A549 treated with GW870086 at 1 μM for 4 hours (cell line): ENCODE results near the gene GPR101. TPM values are rescaled to one million over a fixed set of nuclear protein-coding genes. Genes with fewer than 3 reads are reported as not detected.

ENCODE experiments used
- total RNA-seq: library from RNA; stranded (reverse); fragments of 200-300 nt; extraction: Qiagen RNA extraction; gene quantifications from 5 replicates; pipeline ENCODE4 v1.2.3, GENCODE V29; 2022; ENCODE audit warnings: low read depth

Gene GPR101, protein sequence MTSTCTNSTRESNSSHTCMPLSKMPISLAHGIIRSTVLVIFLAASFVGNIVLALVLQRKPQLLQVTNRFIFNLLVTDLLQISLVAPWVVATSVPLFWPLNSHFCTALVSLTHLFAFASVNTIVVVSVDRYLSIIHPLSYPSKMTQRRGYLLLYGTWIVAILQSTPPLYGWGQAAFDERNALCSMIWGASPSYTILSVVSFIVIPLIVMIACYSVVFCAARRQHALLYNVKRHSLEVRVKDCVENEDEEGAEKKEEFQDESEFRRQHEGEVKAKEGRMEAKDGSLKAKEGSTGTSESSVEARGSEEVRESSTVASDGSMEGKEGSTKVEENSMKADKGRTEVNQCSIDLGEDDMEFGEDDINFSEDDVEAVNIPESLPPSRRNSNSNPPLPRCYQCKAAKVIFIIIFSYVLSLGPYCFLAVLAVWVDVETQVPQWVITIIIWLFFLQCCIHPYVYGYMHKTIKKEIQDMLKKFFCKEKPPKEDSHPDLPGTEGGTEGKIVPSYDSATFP
- not detected in 5 replicates for total RNA-seq

GRCh38 chrX:137033774-137034507 lies at the start of gene GPR101:
Gene GPR101, minus strand, starts transcription at chrX:137033995. Its CDS starts 2,321 bp downstream, at chrX:137031674.

Other genes with a start within 250 kb of the GPR101 start
- gene RBMX, start 153.3 kb downstream of the GPR101 start, total RNA-seq = 215 to 253 TPM (median 225 TPM) in 5 replicates